Measurements from ENCODE around the gene MUC5B.

GRCh38 chr11:1225386-1226225 is 2.7 kb downstream of the MUC5B start:
- TF ChIP-seq CTCF (IDR thresholded peaks at IDR 0.05) (no peak), POLR2A (IDR thresholded peaks at IDR 0.05) (no peak)

Measured in esophagus squamous epithelium (tissue), 4 donors.